Endothelial cell of umbilical vein (primary cell): ENCODE data around the gene CCNK. TPM values are rescaled to one million over a fixed set of nuclear protein-coding genes. Genes with fewer than 3 reads are reported as not detected.

Experiments
- BruUV-seq: library from RNA; stranded (reverse); fragments of 400-500 nt; replicated peaks from 2 replicates; lab custom pipeline; 2021; lab: Mats Ljungman, UMichigan
- CTCF ChIA-PET: fragments of 300-600, 350-600 bp; sonication (Branson Sonifier 250); formaldehyde crosslinking; loops from one replicate; lab custom pipeline; 2021; ENCODE audit warnings: antibody characterized with exemption, inconsistent platforms; lab: Charles Lee
- POLR2A ChIA-PET: fragments of 300-600, 350-600 bp; sonication (Branson Sonifier 250); formaldehyde crosslinking; loops from one replicate; lab custom pipeline; 2021; ENCODE audit warnings: antibody characterized with exemption, inconsistent platforms; lab: Charles Lee
- DNase-seq: peaks from one replicate; pipeline ENCODE4 v3.0.0-alpha.2; 2011; ENCODE audit warnings: low read depth, low spot score
- FAIRE-seq: peaks from 2 replicates; lab custom pipeline; 2011; peaks lifted over from hg19 to GRCh38; lab: Jason Lieb, UNC
- H2AFZ ChIP-seq: 2 replicates; pipeline ENCODE4 v1.6.0; 2012; ENCODE audit warnings: low read depth, low read length, control low read depth, inconsistent platforms
- H3K27ac ChIP-seq: 2 replicates; pipeline ENCODE4 v1.5.1; 2011; ENCODE audit warnings: low read depth, mild to moderate bottlenecking, control low read depth, low read length, moderate library complexity; ENCODE audit not compliant: insufficient read depth
- H3K27me3 ChIP-seq, 2 experiments: 2 replicates each; pipeline versions ENCODE4 v1.6.0 to v1.6.1; 2011; ENCODE audit warnings: low read length in 2 of 2, mixed read lengths in 1 of 2; ENCODE audit not compliant: control insufficient read depth in 2 of 2, insufficient read depth in 2 of 2
- H3K36me3 ChIP-seq, 2 experiments: 2 replicates in 1 of 2; 3 replicates in 1 of 2; pipeline ENCODE4 v1.5.1; 2011; ENCODE audit warnings: low read length in 2 of 2, mild to moderate bottlenecking in 1 of 2, moderate library complexity in 1 of 2; ENCODE audit not compliant: control insufficient read depth in 2 of 2, insufficient read depth in 2 of 2; ENCODE audit errors: extremely low read depth in 1 of 2
- H3K4me1 ChIP-seq: 3 replicates; pipeline ENCODE4 v1.5.1; 2011; ENCODE audit warnings: mild to moderate bottlenecking, low read length; ENCODE audit not compliant: control insufficient read depth, insufficient read depth; ENCODE audit errors: extremely low read depth
- H3K4me2 ChIP-seq: 2 replicates; pipeline ENCODE4 v1.6.1; 2011; ENCODE audit warnings: low read length, control low read depth, mixed read lengths; ENCODE audit not compliant: insufficient read depth
- H3K4me3 ChIP-seq, 3 experiments: fragments of 200-600 bp in 1 of 3; sonication (generic), shearing (Covaris generic) in 1 of 3; replicated peaks in 1 of 3; 2 replicates each; pipeline ENCODE4 v1.5.1; 2011 to 2016; ENCODE audit warnings: control low read depth in 3 of 3, low read length in 3 of 3, mild to moderate bottlenecking in 2 of 3, inconsistent platforms in 1 of 3, low read depth in 1 of 3, moderate library complexity in 1 of 3; ENCODE audit not compliant: insufficient read depth in 1 of 3
- H3K79me2 ChIP-seq: 2 replicates; pipeline ENCODE4 v1.6.0; 2012; ENCODE audit warnings: low read length, inconsistent platforms; ENCODE audit not compliant: control insufficient read depth, insufficient read depth
- H3K9ac ChIP-seq: replicated peaks from 2 replicates; pipeline ENCODE3; 2011; ENCODE audit warnings: low read length, control low read depth; ENCODE audit not compliant: insufficient read depth; ENCODE audit errors: extremely low read depth
- H3K9me1 ChIP-seq: replicated peaks from 3 replicates; pipeline ENCODE4 v1.6.0; 2011; ENCODE audit warnings: mild to moderate bottlenecking, low read length; ENCODE audit not compliant: control insufficient read depth, insufficient read depth; ENCODE audit errors: extremely low read depth
- H3K9me3 ChIP-seq: replicated peaks from 2 replicates; pipeline ENCODE4 v1.5.1; 2012; ENCODE audit warnings: low read length, inconsistent platforms; ENCODE audit not compliant: control insufficient read depth, insufficient read depth
- H4K20me1 ChIP-seq: replicated peaks from 2 replicates; pipeline ENCODE3; 2011; ENCODE audit warnings: mild to moderate bottlenecking, low read length; ENCODE audit not compliant: control insufficient read depth, insufficient read depth; ENCODE audit errors: extremely low read depth
- EZH2 ChIP-seq: IDR thresholded peaks from 2 replicates; pipeline ENCODE4 v1.6.1; 2012; ENCODE audit warnings: borderline replicate concordance, low read depth, mild to moderate bottlenecking, moderate library complexity, low read length, inconsistent platforms; ENCODE audit not compliant: severe bottlenecking
- FOS ChIP-seq: IDR thresholded peaks from 2 replicates; pipeline ENCODE4 v1.6.1; 2011; ENCODE audit warnings: mild to moderate bottlenecking, low read length, moderate library complexity, borderline replicate concordance; ENCODE audit not compliant: insufficient read depth
- GATA2 ChIP-seq: IDR thresholded peaks from 2 replicates; pipeline ENCODE4 v1.7.0; 2011; ENCODE audit warnings: low read depth, mild to moderate bottlenecking, moderate library complexity, mixed read lengths, low read length; ENCODE audit not compliant: insufficient read length, insufficient read depth
- JUN ChIP-seq: IDR thresholded peaks from 2 replicates; pipeline ENCODE4 v1.6.1; 2011; ENCODE audit warnings: borderline replicate concordance, low read depth; ENCODE audit not compliant: insufficient read length, insufficient read depth
- MYC ChIP-seq: IDR thresholded peaks from one replicate; pipeline ENCODE4 v1.6.1; 2011; ENCODE audit warnings: mild to moderate bottlenecking, low read depth, low read length
- POLR2A ChIP-seq: IDR thresholded peaks from 2 replicates; pipeline ENCODE4 v1.6.1; 2012; ENCODE audit warnings: low read depth, mild to moderate bottlenecking, control low read depth, low read length
- POLR2AphosphoS5 ChIP-seq: IDR thresholded peaks from 2 replicates; pipeline ENCODE4 v1.6.1; 2012; ENCODE audit warnings: low read depth, mild to moderate bottlenecking, control low read depth, low read length, moderate library complexity; ENCODE audit not compliant: insufficient read depth
- dilution Hi-C: fragments of 300-500 bp; cut with MboI; formaldehyde crosslinking; loops from one replicate; pipeline ENCODE4 v1.15.0; 2019; ENCODE audit warnings: low sequenced_read_pairs; ENCODE audit not compliant: extremely low pct_ligation_motif_present
- intact Hi-C: fragments of 100-400 bp; cut with micrococcal nuclease; formaldehyde crosslinking; loops from one replicate; pipeline ENCODE4 v1.10.0; 2022
- polyA plus RNA-seq, 4 experiments: library from polyadenylated mRNA; depleted of rRNA in 3 of 4; stranded (reverse) in 3 of 4; unstranded in 1 of 4; fragments of >200 nt; gene quantifications; 2 replicates each; pipeline versions ENCODE4 v1.2.1 to v1.2.3, GENCODE V29; 2011 to 2012; ENCODE audit warnings: missing spikeins in 1 of 4
- total RNA-seq: library from RNA; stranded (reverse); gene quantifications from 2 replicates; pipeline ENCODE4 v1.2.3, GENCODE V29; 2021
- TF ChIP-seq, protein P1 (sequence below): IDR thresholded peaks from 2 replicates; pipeline ENCODE4 v1.6.1; 2011; ENCODE audit not compliant: insufficient read depth, insufficient read length
- TF ChIP-seq, protein P2 (sequence below), 2 donors: IDR thresholded peaks; 1 replicate in 1 of 2; 2 replicates in 1 of 2; pipeline ENCODE4 v1.5.1; 2011; ENCODE audit warnings: low read length in 2 of 2, mild to moderate bottlenecking in 2 of 2, moderate library complexity in 2 of 2, control low read depth in 1 of 2, inconsistent platforms in 1 of 2, low read depth in 1 of 2; ENCODE audit not compliant: insufficient read depth in 1 of 2; ENCODE audit errors: extremely low read depth in 1 of 2

CCNK gene
- total and polyA plus RNA-seq, 2 donors (not counting 3 experiments of a cell fraction or from before 2014, with no cell fraction given): 11.9 to 59.3 TPM

DNA sequence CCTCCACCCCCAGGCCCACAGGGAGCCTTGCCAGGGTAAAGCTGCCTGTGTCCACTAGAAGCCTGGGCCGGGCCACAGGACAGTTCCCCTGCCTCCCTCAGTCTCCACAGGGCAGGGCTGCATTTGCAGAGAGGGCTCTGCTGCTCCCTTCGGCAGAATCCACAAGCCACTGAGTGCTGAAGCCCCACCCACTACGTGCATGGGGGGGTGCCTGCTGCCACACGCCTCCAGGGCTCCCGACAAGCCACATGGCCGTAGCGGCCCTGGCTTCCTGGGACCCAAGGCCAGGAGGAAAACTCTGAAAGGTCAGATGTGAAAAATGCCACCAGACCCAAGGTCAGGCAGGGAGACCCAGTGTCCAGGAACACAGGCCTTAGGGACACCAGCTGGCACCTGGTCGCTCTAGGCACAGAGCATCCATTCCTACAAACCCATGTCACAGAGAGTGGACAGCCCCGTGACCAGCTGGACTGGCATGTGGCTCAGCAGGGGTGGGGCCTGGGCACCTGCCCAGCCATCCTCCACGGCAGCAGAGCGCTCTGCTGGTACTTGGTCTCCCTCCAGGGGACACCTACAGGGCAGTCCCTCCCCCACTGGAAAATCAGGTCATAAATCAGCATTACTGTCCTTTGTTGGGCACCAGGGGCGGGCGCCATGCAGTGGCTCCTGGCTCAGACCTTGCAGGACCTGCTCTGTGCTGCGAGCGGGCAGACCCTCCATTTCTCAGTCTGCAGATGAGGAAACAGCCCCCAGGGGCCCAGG lies 79.9 kb downstream of the CCNK start:
- H3K27me3 ChIP-seq: no peaks in the 10 kb centered on the region
- ChIA-PET CTCF (interaction anchor here (1.6 kb wide), 1 partner anchor 48 kb away, joined by 3 read pairs; no protein-coding TSS in a partner anchor), POLR2A (no interaction called here)
- no peak for FAIRE-seq
- no peaks in the 10 kb centered on the region for H3K79me2 ChIP-seq
- no peaks in the 10 kb centered on the region for H3K9me3 ChIP-seq
- H3K4me1 ChIP-seq: peaks cover 5% of the 10 kb centered on the region
- H3K4me3 ChIP-seq: no peak overlapping the region
- H4K20me1 ChIP-seq: no peaks in the 10 kb centered on the region
- no peak overlapping the region for H2AFZ ChIP-seq
- no peak overlapping the region for H3K4me2 ChIP-seq
- H3K9ac ChIP-seq: no peak overlapping the region
- DNase-seq: no peak
- intact Hi-C loops (no loop called here), dilution Hi-C loops (no loop called here)
- no peak overlapping the region for H3K27ac ChIP-seq
- H3K9me1 ChIP-seq: no peaks in the 10 kb centered on the region
- no TSS peak for BruUV-seq
- TF ChIP-seq POLR2A (no peak), JUN (no peak), FOS (no peak)
- no peaks in the 10 kb centered on the region for H3K36me3 ChIP-seq

- POLR2A ChIA-PET: no interaction called here
- H3K9me1 ChIP-seq: no peaks in the 10 kb centered on the region
- no peaks in the 10 kb centered on the region for H3K27me3 ChIP-seq
- TF ChIP-seq POLR2A: no peak
- no peak for TF ChIP-seq JUN
- TF ChIP-seq MYC: no peak
- TF ChIP-seq FOS: no peak
- no peak for TF ChIP-seq POLR2AphosphoS5
- TF ChIP-seq, protein P1, sequence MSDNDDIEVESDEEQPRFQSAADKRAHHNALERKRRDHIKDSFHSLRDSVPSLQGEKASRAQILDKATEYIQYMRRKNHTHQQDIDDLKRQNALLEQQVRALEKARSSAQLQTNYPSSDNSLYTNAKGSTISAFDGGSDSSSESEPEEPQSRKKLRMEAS: no peak
- no peak for TF ChIP-seq GATA2
- TF ChIP-seq, protein P2, sequence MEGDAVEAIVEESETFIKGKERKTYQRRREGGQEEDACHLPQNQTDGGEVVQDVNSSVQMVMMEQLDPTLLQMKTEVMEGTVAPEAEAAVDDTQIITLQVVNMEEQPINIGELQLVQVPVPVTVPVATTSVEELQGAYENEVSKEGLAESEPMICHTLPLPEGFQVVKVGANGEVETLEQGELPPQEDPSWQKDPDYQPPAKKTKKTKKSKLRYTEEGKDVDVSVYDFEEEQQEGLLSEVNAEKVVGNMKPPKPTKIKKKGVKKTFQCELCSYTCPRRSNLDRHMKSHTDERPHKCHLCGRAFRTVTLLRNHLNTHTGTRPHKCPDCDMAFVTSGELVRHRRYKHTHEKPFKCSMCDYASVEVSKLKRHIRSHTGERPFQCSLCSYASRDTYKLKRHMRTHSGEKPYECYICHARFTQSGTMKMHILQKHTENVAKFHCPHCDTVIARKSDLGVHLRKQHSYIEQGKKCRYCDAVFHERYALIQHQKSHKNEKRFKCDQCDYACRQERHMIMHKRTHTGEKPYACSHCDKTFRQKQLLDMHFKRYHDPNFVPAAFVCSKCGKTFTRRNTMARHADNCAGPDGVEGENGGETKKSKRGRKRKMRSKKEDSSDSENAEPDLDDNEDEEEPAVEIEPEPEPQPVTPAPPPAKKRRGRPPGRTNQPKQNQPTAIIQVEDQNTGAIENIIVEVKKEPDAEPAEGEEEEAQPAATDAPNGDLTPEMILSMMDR (IDR thresholded peaks at IDR 0.05; ENCODE audit: extremely low read depth in 1 of 2, insufficient read depth in 1 of 2, low read depth in 1 of 2, low read length in 2 of 2): no peak
- TF ChIP-seq EZH2: no peak
- no peaks in the 10 kb centered on the region for H3K9me3 ChIP-seq
- intact Hi-C loops: loop anchor here (2.0 kb wide), 1 partner anchor 31 kb away; no protein-coding TSS in a partner anchor
- no peak overlapping the region for H2AFZ ChIP-seq
- dilution Hi-C loops: no loop called here
- H3K9ac ChIP-seq: no peak overlapping the region
- no peak overlapping the region for H3K27ac ChIP-seq
- H3K4me2 ChIP-seq: no peak overlapping the region
- peaks cover 5% of the 10 kb centered on the region for H3K4me1 ChIP-seq
- CTCF ChIA-PET: interaction anchor here (1.3 to 1.9 kb wide), 4 partner anchors 40 to 56 kb away, joined by 3 to 8 read pairs (median 4); no protein-coding TSS in a partner anchor
- no peak overlapping the region for H3K4me3 ChIP-seq
- BruUV-seq: no TSS peak
- H3K36me3 ChIP-seq: no peaks in the 10 kb centered on the region
- H3K79me2 ChIP-seq: no peaks in the 10 kb centered on the region
- FAIRE-seq (no peak), DNase-seq (no peak)
- H4K20me1 ChIP-seq: no peaks in the 10 kb centered on the region
These were observed 80.7 kb downstream of the CCNK start for GRCh38 chr14:99561864-99562263.
